BE2C (cell line): ENCODE measurements around the gene MPV17L2.

ENCODE experiments used
- DNase-seq: peaks from one replicate; pipeline ENCODE4 v3.0.0-alpha.2; 2020
- H3K27me3 ChIP-seq: fragments of 250-450 bp; sonication (Bioruptor Pico); 2 replicates; pipeline ENCODE4 v1.5.1; 2020; ENCODE audit warnings: mild to moderate bottlenecking
- H3K36me3 ChIP-seq: fragments of 250-450 bp; sonication (Bioruptor Pico); 2 replicates; pipeline ENCODE4 v1.5.1; 2020; ENCODE audit warnings: mild to moderate bottlenecking
- H3K4me1 ChIP-seq: fragments of 250-450 bp; sonication (Bioruptor Pico); 2 replicates; pipeline ENCODE4 v1.5.1; 2020
- H3K4me3 ChIP-seq: 2 replicates; pipeline ENCODE4 v1.5.1; 2011; ENCODE audit warnings: low read depth, low read length
- H3K9me3 ChIP-seq: fragments of 250-450 bp; sonication (Bioruptor Pico); 2 replicates; pipeline ENCODE4 v1.5.1; 2020
- CTCF ChIP-seq: IDR thresholded peaks from 2 replicates; pipeline ENCODE4 v1.5.1; 2012; ENCODE audit warnings: mild to moderate bottlenecking, low read depth, low read length

Gene MPV17L2

GRCh38 chr19:18149596-18149975, 43.4 kb upstream of the MPV17L2 start:
- Histone ChIP-seq H3K9me3 (no peaks in the 10 kb centered on the region), H3K27me3 (no peaks in the 10 kb centered on the region), H3K4me1 (peaks cover 6% of the 10 kb centered on the region; the same call in 1 of the 2 replicates), H3K36me3 (peaks cover 9% of the 10 kb centered on the region; the same call in 1 of the 2 replicates), H3K4me3 (no peak overlapping the region)
- DNase-seq = no peak
- TF ChIP-seq CTCF = no peak

- no peaks in the 10 kb centered on the region for H3K27me3 ChIP-seq
- TF ChIP-seq CTCF = no peak
- H3K9me3 ChIP-seq = no peaks in the 10 kb centered on the region
- peaks cover 6% of the 10 kb centered on the region; the same call in 1 of the 2 replicates for H3K4me1 ChIP-seq
- DNase-seq = no peak
- H3K36me3 ChIP-seq = peaks cover 8% of the 10 kb centered on the region
- H3K4me3 ChIP-seq = no peak overlapping the region; the same call in 1 of the 2 replicates
These were observed 42.0 kb upstream of the MPV17L2 start for GRCh38 chr19:18150776-18151624.

GRCh38 chr19:18152442-18152816, 40.6 kb upstream of the MPV17L2 start:
- H3K9me3 ChIP-seq = no peaks in the 10 kb centered on the region
- peak; percentile 64 for TF ChIP-seq CTCF
- peaks cover 16% of the 10 kb centered on the region for H3K36me3 ChIP-seq
- peaks cover 18% of the 10 kb centered on the region for H3K4me1 ChIP-seq
- H3K27me3 ChIP-seq = no peaks in the 10 kb centered on the region
- peak overlapping the region; percentile 53 for H3K4me3 ChIP-seq
- peak; percentile 98 for DNase-seq

GRCh38 chr19:18152817-18153555, 40.0 kb upstream of the MPV17L2 start, which contains the start of gene PIK3R2:
Gene PIK3R2 (plus strand): TSS chr19:18153163. CDS start chr19:18155880, 2,717 bp downstream.
- TF ChIP-seq CTCF = no peak
- H3K36me3 ChIP-seq = peaks cover 16% of the 10 kb centered on the region
- peak within 1 kb of the TSS; percentile 81 for H3K4me3 ChIP-seq
- H3K27me3 ChIP-seq = no peaks in the 10 kb centered on the region
- H3K9me3 ChIP-seq = no peaks in the 10 kb centered on the region
- H3K4me1 ChIP-seq = peaks cover 20% of the 10 kb centered on the region
- DNase-seq = peak; percentile 99

GRCh38 chr19:18153556-18154134, 39.4 kb upstream of the MPV17L2 start:
- DNase-seq = no peak
- Histone ChIP-seq H3K4me3 (peak overlapping the region; percentile 81), H3K9me3 (no peaks in the 10 kb centered on the region), H3K27me3 (no peaks in the 10 kb centered on the region), H3K4me1 (peaks cover 22% of the 10 kb centered on the region), H3K36me3 (peaks cover 16% of the 10 kb centered on the region)
- TF ChIP-seq CTCF = no peak
